Gastroesophageal sphincter (tissue), 4 donors: Measurements from ENCODE around the gene NPDC1. TPM values are rescaled to one million over a fixed set of nuclear protein-coding genes. Genes with fewer than 3 reads are reported as not detected.

ENCODE experiments used
- ATAC-seq: fragments of 150-250 bp; one replicate; pipeline ENCODE4 v1.9.1; 2016; ENCODE audit warnings: mild to moderate bottlenecking, moderate library complexity
- H3K27ac ChIP-seq, 4 donors: fragments of 200-600 bp; sonication (generic) in 3 of 4; 1 replicate in 3 of 4; 2 replicates in 1 of 4; pipeline ENCODE4 v1.5.1; 2016 to 2019
- H3K27me3 ChIP-seq: fragments of 200-600 bp; sonication (generic); one replicate; pipeline ENCODE4 v1.5.1; 2019
- H3K36me3 ChIP-seq, 2 donors: fragments of 200-600 bp; sonication (generic); one replicate each; pipeline ENCODE4 v1.5.1; 2019; ENCODE audit warnings: control low read depth in 1 of 2
- H3K4me1 ChIP-seq, 3 donors: fragments of 200-600 bp; sonication (generic); 1 replicate in 2 of 3; 2 replicates in 1 of 3; pipeline ENCODE4 v1.5.1; 2016 to 2019; ENCODE audit warnings: control low read depth in 2 of 3
- H3K4me3 ChIP-seq, 2 donors: fragments of 200-600 bp; sonication (generic); one replicate each; pipeline ENCODE4 v1.5.1; 2019; ENCODE audit warnings: mild to moderate bottlenecking in 1 of 2, moderate library complexity in 1 of 2
- H3K9me3 ChIP-seq, 3 donors: fragments of 200-600 bp; sonication (generic); one replicate each; pipeline ENCODE4 v1.5.1; 2017 to 2019; ENCODE audit warnings: control low read depth in 2 of 3
- CTCF ChIP-seq, 4 experiments: fragments of 200-600 bp in 2 of 4; fragments of 450-650 bp in 2 of 4; sonication (generic) in 1 of 4; IDR thresholded peaks; one replicate each; pipeline ENCODE4 v1.5.1; 2017 to 2019; ENCODE audit warnings: antibody characterized with exemption in 4 of 4, mild to moderate bottlenecking in 2 of 4, moderate library complexity in 2 of 4
- EP300 ChIP-seq: sonication (generic); formaldehyde crosslinking; IDR thresholded peaks from one replicate; pipeline ENCODE4 v1.6.1; 2017; ENCODE audit warnings: antibody characterized with exemption, mild to moderate bottlenecking
- POLR2A ChIP-seq, 2 donors: fragments of 450-650 bp; IDR thresholded peaks; one replicate each; pipeline ENCODE4 v1.6.1; 2017; ENCODE audit warnings: antibody characterized with exemption in 2 of 2, mild to moderate bottlenecking in 2 of 2, moderate library complexity in 1 of 2
- POLR2AphosphoS5 ChIP-seq: sonication (generic); formaldehyde crosslinking; IDR thresholded peaks from one replicate; pipeline ENCODE4 v1.6.1; 2017; ENCODE audit warnings: antibody characterized with exemption
- WGBS, 2 donors: methylation state at CpG; one replicate each; pipeline ENCODE4 v1.1.5; 2018; ENCODE audit warnings: low coverage in 1 of 2; 5-methylcytosine and 5-hydroxymethylcytosine counted together
- total RNA-seq, 4 donors: library from RNA; depleted of rRNA; stranded (reverse); fragments of >200 nt; gene quantifications; one replicate each; pipeline ENCODE4 v1.1.0, GENCODE V29; 2016

The NPDC1 gene
- total RNA-seq, 4 donors from 2014 or later = 50.4 to 69.9 (median 59.5) TPM

GRCh38 chr9:137027369-137028262, 18.4 kb downstream of the NPDC1 start, which contains the start of gene ABCA2:
Gene ABCA2, minus strand, starts transcription at chr9:137028237. Its CDS starts 97 bp downstream, at chr9:137028140.
- H3K36me3 ChIP-seq = no peaks in the 10 kb centered on the region
- TF ChIP-seq POLR2A (IDR thresholded peaks at IDR 0.05) = no peak
- no peak for TF ChIP-seq POLR2AphosphoS5
- TF ChIP-seq CTCF (IDR thresholded peaks at IDR 0.05) = no peak
- no peak for TF ChIP-seq EP300
- peak within 1 kb of the TSS; percentile 48 to 67 for H3K4me3 ChIP-seq
- H3K9me3 ChIP-seq = no peaks in the 10 kb centered on the region
- 41% methylated on average over 7 of the region's 95 CpGs; no CpG with 5 or more reads in 1 of the 2 donors for WGBS, 2 donors
- ATAC-seq = peak; percentile 40
- no peaks in the 10 kb centered on the region for H3K27me3 ChIP-seq
- H3K27ac ChIP-seq = peak within 1 kb of the TSS in 3 of 4 donors; percentile 63 to 76 (median 68)
- H3K4me1 ChIP-seq = peaks cover 0 to 44% (median 22%) of the 10 kb centered on the region in 3 donors

GRCh38 chr9:137026828-137027227, 19.1 kb downstream of the NPDC1 start:
- peak overlapping the region in 3 of 4 donors; percentile 63 to 68 (median 64) for H3K27ac ChIP-seq
- WGBS, 2 donors = no CpG with 5 or more reads among the region's 4 CpGs
- no peaks in the 10 kb centered on the region for H3K9me3 ChIP-seq
- TF ChIP-seq CTCF (IDR thresholded peaks at IDR 0.05) = no peak
- no peak for TF ChIP-seq EP300
- no peak for TF ChIP-seq POLR2AphosphoS5
- TF ChIP-seq POLR2A (IDR thresholded peaks at IDR 0.05) = no peak
- H3K36me3 ChIP-seq = no peaks in the 10 kb centered on the region
- H3K4me3 ChIP-seq = peak overlapping the region in 1 of 2 donors; percentile 67
- H3K4me1 ChIP-seq = peaks cover 0 to 44% (median 22%) of the 10 kb centered on the region in 3 donors
- H3K27me3 ChIP-seq = no peaks in the 10 kb centered on the region
- no peak for ATAC-seq

- Histone ChIP-seq H3K9me3 (no peaks in the 10 kb centered on the region), H3K27me3 (no peaks in the 10 kb centered on the region), H3K4me1 (peaks cover 0 to 44% (median 22%) of the 10 kb centered on the region in 3 donors), H3K36me3 (peaks cover 0 to 4% of the 10 kb centered on the region in 2 donors), H3K4me3 (peak overlapping the region in 1 of 2 donors; percentile 67), H3K27ac (peak overlapping the region in 2 of 4 donors; percentile 64 to 68)
- no peak for ATAC-seq
- TF ChIP-seq CTCF (IDR thresholded peaks at IDR 0.05) (no peak), POLR2AphosphoS5 (no peak), POLR2A (IDR thresholded peaks at IDR 0.05) (no peak), EP300 (no peak)
- WGBS, 2 donors = no CpG with 5 or more reads among the region's 2 CpGs
These were observed 19.6 kb downstream of the NPDC1 start for GRCh38 chr9:137026384-137026783.

GRCh38 chr9:137025517-137025966, 20.4 kb downstream of the NPDC1 start:
- no peaks in the 10 kb centered on the region for H3K9me3 ChIP-seq
- ATAC-seq = no peak
- no CpG with 5 or more reads among the region's 21 CpGs for WGBS, 2 donors

More at GRCh38 chr9:137025517-137025966, 20.4 kb downstream of the NPDC1 start:
- Histone ChIP-seq H3K27me3 (no peaks in the 10 kb centered on the region), H3K36me3 (peaks cover 0 to 13% of the 10 kb centered on the region in 2 donors), H3K4me1 (peaks cover 0 to 44% (median 22%) of the 10 kb centered on the region in 3 donors), H3K4me3 (peak overlapping the region in 1 of 2 donors; percentile 67), H3K27ac (peak overlapping the region in 3 of 4 donors; percentile 24 to 68 (median 64))
- TF ChIP-seq POLR2A (IDR thresholded peaks at IDR 0.05) = no peak
- TF ChIP-seq POLR2AphosphoS5 = no peak
- no peak for TF ChIP-seq EP300
- no peak for TF ChIP-seq CTCF (IDR thresholded peaks at IDR 0.05)
